Measurements from ENCODE around the gene ENAH.

Gene ENAH

GRCh38 chr1:225549821-225550220 lies 103.1 kb downstream of the ENAH start:
- Histone ChIP-seq H3K36me3 (ENCODE audit: low read length) (no peaks in the 10 kb centered on the region), H3K9me3 (ENCODE audit: insufficient read depth, low read length) (no peaks in the 10 kb centered on the region), H2AFZ (ENCODE audit: low read depth, low read length, severe bottlenecking) (no peak overlapping the region), H3K9me2 (replicated peaks; ENCODE audit: insufficient read depth, low read length) (no peaks in the 10 kb centered on the region), H3F3A (ENCODE audit: insufficient read depth) (no peaks in the 10 kb centered on the region), H3K9ac (ENCODE audit: low read length) (no peak overlapping the region), H3K4me3 (ENCODE audit: insufficient read depth, low read length, poor library complexity, severe bottlenecking) (no peak overlapping the region), H4K20me1 (ENCODE audit: low read depth, low read length) (no peaks in the 10 kb centered on the region), H3K27me3 (ENCODE audit: low read length) (no peaks in the 10 kb centered on the region), H3K27ac (ENCODE audit: low read depth, low read length) (no peak overlapping the region), H3K4me2 (ENCODE audit: low read depth, low read length, poor library complexity, severe bottlenecking) (no peak overlapping the region), H3K79me2 (ENCODE audit: insufficient read depth, low read length) (no peaks in the 10 kb centered on the region)
- TF ChIP-seq EZH2phosphoT487 (conservative IDR thresholded peaks at IDR 0.05; ENCODE audit: low read length) = no peak
- TF ChIP-seq CTCF (IDR thresholded peaks at IDR 0.05; ENCODE audit: insufficient read depth, low read length, poor library complexity, severe bottlenecking) = no peak

DNA sequence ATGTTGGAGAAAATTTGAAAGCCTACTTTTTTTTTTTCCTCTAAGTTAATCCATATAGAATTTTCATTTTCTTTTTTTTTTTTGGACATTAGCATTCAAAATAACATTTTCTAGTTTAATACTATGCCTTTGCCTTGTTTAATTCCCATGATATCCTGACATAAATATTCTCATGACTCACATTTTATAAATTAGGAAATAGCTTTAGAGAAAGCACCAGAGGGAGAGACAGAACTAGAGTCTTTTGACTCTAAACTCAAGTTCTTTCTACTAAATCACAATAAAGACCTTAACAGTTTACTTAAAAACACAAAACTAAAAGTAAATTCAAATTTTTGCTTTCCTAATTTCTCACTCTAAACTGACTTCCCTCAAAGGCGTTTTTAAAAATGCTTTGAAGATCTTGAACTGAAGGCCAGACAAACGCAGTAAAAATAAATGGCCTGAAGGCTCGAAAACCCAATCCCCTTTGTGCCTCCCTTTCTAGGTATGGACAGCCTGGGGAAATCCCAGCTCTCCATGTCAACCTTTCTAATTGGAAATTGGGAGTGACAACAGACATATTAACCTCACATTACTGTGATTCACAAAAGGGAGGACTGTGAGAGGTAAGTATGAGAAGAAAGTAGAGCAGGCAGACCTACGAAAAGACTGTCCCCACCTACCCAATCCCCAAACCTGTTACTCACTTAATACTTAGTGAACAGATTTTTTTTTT lies 104.6 kb downstream of the ENAH start:
- no peak overlapping the region for H3K4me3 ChIP-seq (ENCODE audit: insufficient read depth, low read length, poor library complexity, severe bottlenecking)
- H3K9me3 ChIP-seq (ENCODE audit: insufficient read depth, low read length) = no peaks in the 10 kb centered on the region
- no peaks in the 10 kb centered on the region for H3K79me2 ChIP-seq (ENCODE audit: insufficient read depth, low read length)
- no peak for TF ChIP-seq EZH2phosphoT487 (conservative IDR thresholded peaks at IDR 0.05; ENCODE audit: low read length)
- TF ChIP-seq CTCF (IDR thresholded peaks at IDR 0.05; ENCODE audit: insufficient read depth, low read length, poor library complexity, severe bottlenecking) = no peak
- H3K27ac ChIP-seq (ENCODE audit: low read depth, low read length) = no peak overlapping the region
- H3K36me3 ChIP-seq (ENCODE audit: low read length) = no peaks in the 10 kb centered on the region
- no peak overlapping the region for H3K9ac ChIP-seq (ENCODE audit: low read length)
- no peaks in the 10 kb centered on the region for H3F3A ChIP-seq (ENCODE audit: insufficient read depth)
- H2AFZ ChIP-seq (ENCODE audit: low read depth, low read length, severe bottlenecking) = no peak overlapping the region
- H3K4me2 ChIP-seq (ENCODE audit: low read depth, low read length, poor library complexity, severe bottlenecking) = no peak overlapping the region
- no peaks in the 10 kb centered on the region for H4K20me1 ChIP-seq (ENCODE audit: low read depth, low read length)
- H3K9me2 ChIP-seq (replicated peaks; ENCODE audit: insufficient read depth, low read length) = no peaks in the 10 kb centered on the region
- H3K27me3 ChIP-seq (ENCODE audit: low read length) = no peaks in the 10 kb centered on the region

GRCh38 chr1:225545649-225546048 lies 107.3 kb downstream of the ENAH start:
- H4K20me1 ChIP-seq (ENCODE audit: low read depth, low read length) = no peaks in the 10 kb centered on the region
- no peak overlapping the region for H3K4me2 ChIP-seq (ENCODE audit: low read depth, low read length, poor library complexity, severe bottlenecking)

More at GRCh38 chr1:225545649-225546048, 107.3 kb downstream of the ENAH start:
- Histone ChIP-seq H3K9me2 (replicated peaks; ENCODE audit: insufficient read depth, low read length) (no peaks in the 10 kb centered on the region), H3K4me3 (ENCODE audit: insufficient read depth, low read length, poor library complexity, severe bottlenecking) (no peak overlapping the region), H3K27ac (ENCODE audit: low read depth, low read length) (no peak overlapping the region), H3K27me3 (ENCODE audit: low read length) (no peaks in the 10 kb centered on the region), H3K36me3 (ENCODE audit: low read length) (no peaks in the 10 kb centered on the region), H2AFZ (ENCODE audit: low read depth, low read length, severe bottlenecking) (no peak overlapping the region), H3K9ac (ENCODE audit: low read length) (no peak overlapping the region), H3K79me2 (ENCODE audit: insufficient read depth, low read length) (no peaks in the 10 kb centered on the region), H3K9me3 (ENCODE audit: insufficient read depth, low read length) (no peaks in the 10 kb centered on the region), H3F3A (ENCODE audit: insufficient read depth) (no peaks in the 10 kb centered on the region)
- TF ChIP-seq EZH2phosphoT487 (conservative IDR thresholded peaks at IDR 0.05; ENCODE audit: low read length) = no peak
- no peak for TF ChIP-seq CTCF (IDR thresholded peaks at IDR 0.05; ENCODE audit: insufficient read depth, low read length, poor library complexity, severe bottlenecking)
